BJ (cell line): Measurements from ENCODE around the gene ZNF618. TPM values are rescaled to one million over a fixed set of nuclear protein-coding genes. Genes with fewer than 3 reads are reported as not detected.

ENCODE experiments used
- CTCF ChIA-PET: fragments of 350-600 bp; formaldehyde crosslinking; extraction: SDS; loops from one replicate; lab custom pipeline; 2021; ENCODE audit warnings: antibody characterized with exemption, inconsistent platforms; lab: Yijun Ruan, JAX
- POLR2A ChIA-PET: fragments of 300-600 bp; sonication (Branson Sonifier 250); formaldehyde crosslinking; extraction: SDS; loops from one replicate; lab custom pipeline; 2021; ENCODE audit warnings: antibody characterized with exemption; lab: Charles Lee
- DNase-seq: peaks from one replicate; pipeline ENCODE4 v3.0.0-alpha.2; 2011; ENCODE audit warnings: low read depth
- H3K27me3 ChIP-seq: 2 replicates; pipeline ENCODE4 v1.6.0; 2011; ENCODE audit warnings: low read length; ENCODE audit not compliant: control insufficient read depth, insufficient read depth
- H3K36me3 ChIP-seq: 2 replicates; pipeline ENCODE4 v1.5.1; 2011; ENCODE audit warnings: low read length; ENCODE audit not compliant: control insufficient read depth, insufficient read depth
- H3K4me3 ChIP-seq: 2 replicates; pipeline ENCODE4 v1.5.1; 2011; ENCODE audit warnings: low read depth, mild to moderate bottlenecking, control low read depth, low read length
- polyA plus RNA-seq: library from polyadenylated mRNA; depleted of rRNA; stranded (reverse); fragments of >200 nt; gene quantifications from 2 replicates; pipeline ENCODE4 v1.2.3, GENCODE V29; 2011
- TF ChIP-seq, protein P1 (sequence below): IDR thresholded peaks from 2 replicates; pipeline ENCODE4 v1.5.1; 2011; ENCODE audit warnings: low read depth, mild to moderate bottlenecking, control low read depth, inconsistent platforms, low read length, moderate library complexity; ENCODE audit not compliant: insufficient read depth

Gene ZNF618
- polyA plus RNA-seq, 1 experiment = 5.4 TPM

DNA sequence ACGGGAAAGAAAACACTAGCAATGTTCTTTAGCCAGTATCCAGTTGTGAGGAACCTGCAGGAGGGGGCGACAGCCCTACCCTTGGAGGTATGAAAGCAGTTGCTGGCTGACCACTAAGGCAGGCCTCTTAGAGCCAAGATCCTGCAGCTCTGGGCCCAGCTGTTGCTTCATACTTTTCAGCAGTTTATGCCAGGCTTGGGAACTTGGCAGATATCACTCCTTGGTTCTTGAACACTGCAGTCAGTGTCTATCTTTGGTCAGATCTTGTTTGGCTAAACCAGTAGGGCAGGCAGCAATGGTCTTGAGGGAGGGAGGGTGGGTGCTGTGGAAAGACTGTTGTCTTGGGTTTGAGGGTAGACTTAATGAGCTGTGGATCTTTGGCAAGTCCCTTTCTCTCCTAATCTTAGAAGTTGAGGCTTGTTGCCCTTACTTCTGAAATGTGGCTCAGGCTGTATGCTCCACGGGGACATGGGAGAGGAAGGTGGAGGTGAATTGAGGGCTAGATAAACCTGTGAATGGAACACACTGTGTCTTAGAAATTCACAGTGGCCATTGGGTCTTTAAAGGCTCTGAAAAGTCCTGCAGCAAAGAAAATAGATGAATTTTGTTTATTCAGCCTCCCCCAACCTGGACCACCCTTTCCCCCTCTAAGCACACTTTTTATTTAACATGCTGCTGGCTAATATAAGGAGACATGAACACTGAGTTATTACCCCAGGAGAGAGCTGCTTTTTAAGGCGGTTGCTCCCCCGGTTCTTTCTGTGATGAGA lies 37.5 kb downstream of the ZNF618 start:
- POLR2A ChIA-PET = no interaction called here

DNA sequence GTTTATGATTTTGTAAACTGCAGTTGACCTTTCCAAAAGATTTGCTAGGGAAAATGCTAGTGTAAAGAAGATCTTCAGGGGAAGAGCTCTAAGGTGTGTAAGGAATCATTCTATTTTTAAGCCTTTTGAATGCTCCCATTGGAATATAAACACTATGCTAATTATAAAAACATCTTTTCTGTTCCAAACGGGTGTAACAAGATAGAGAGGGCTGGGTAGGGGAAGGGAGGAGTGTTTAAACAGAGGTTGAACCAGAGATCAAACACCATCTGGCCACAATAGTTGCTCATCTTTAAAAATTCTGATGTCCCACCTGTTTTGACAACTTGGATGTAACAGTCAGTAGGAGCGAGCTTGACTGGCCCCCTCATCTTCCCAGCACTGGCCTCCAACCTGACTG lies 38.4 kb downstream of the ZNF618 start:
- Histone ChIP-seq H3K4me3 (no peak overlapping the region), H3K27me3 (no peaks in the 10 kb centered on the region), H3K36me3 (no peaks in the 10 kb centered on the region; the same call in 1 of the 2 replicates)
- ChIA-PET CTCF (interaction anchor here (1.9 to 3.2 kb wide), 2 partner anchors 10 to 48 kb away, joined by 6 to 8 read pairs; no protein-coding TSS in a partner anchor), POLR2A (no interaction called here)
- no peak for DNase-seq
- TF ChIP-seq, protein P1, sequence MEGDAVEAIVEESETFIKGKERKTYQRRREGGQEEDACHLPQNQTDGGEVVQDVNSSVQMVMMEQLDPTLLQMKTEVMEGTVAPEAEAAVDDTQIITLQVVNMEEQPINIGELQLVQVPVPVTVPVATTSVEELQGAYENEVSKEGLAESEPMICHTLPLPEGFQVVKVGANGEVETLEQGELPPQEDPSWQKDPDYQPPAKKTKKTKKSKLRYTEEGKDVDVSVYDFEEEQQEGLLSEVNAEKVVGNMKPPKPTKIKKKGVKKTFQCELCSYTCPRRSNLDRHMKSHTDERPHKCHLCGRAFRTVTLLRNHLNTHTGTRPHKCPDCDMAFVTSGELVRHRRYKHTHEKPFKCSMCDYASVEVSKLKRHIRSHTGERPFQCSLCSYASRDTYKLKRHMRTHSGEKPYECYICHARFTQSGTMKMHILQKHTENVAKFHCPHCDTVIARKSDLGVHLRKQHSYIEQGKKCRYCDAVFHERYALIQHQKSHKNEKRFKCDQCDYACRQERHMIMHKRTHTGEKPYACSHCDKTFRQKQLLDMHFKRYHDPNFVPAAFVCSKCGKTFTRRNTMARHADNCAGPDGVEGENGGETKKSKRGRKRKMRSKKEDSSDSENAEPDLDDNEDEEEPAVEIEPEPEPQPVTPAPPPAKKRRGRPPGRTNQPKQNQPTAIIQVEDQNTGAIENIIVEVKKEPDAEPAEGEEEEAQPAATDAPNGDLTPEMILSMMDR = no peak

More for the DNA sequence above, 37.5 kb downstream of the ZNF618 start:
- H3K4me3 ChIP-seq = no peak overlapping the region
- H3K27me3 ChIP-seq = no peaks in the 10 kb centered on the region
- CTCF ChIA-PET = interaction anchor here (0.6 to 1.9 kb wide), 2 partner anchors 9 to 16 kb away, joined by 3 to 6 read pairs; no protein-coding TSS in a partner anchor
- TF ChIP-seq, protein P1 = no peak
- no peak for DNase-seq
- no peaks in the 10 kb centered on the region; the same call in 1 of the 2 replicates for H3K36me3 ChIP-seq

DNA sequence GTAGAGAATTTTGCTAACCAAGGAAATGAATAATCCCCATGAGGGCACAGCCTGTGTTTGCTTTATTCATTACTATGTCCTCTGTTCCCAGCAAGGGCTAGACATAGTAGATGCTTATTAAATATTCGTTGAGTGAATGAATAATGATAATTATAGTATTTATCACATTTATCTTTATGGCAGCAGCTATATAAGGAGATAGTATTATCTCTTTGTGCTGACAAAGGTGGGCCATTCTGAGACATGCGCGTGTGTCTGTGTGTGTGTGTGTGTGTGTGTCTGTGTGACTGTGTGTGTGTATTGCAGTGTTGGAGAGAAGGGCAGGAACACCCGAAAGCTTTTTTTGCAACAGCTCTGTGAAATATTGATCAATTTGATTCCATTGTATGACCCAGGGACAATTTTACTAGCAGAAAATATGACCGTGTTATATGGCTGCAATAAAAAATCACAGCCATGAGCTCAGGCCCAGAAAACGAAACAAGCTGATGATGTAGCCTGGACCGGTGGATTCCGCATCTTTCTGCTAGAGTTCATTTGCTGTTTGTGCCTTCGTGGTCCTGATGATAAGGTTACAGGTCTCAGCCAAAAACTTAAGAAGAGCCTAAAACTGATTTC lies 39.8 kb downstream of the ZNF618 start:
- ChIA-PET CTCF (interaction anchor here (1.0 to 3.2 kb wide), 3 partner anchors 14 to 47 kb away, joined by 3 to 8 read pairs (median 3); no protein-coding TSS in a partner anchor), POLR2A (no interaction called here)
- no peak overlapping the region for H3K4me3 ChIP-seq
- TF ChIP-seq, protein P1 = no peak
- no peaks in the 10 kb centered on the region for H3K27me3 ChIP-seq
- DNase-seq = no peak
- no peaks in the 10 kb centered on the region; the same call in 1 of the 2 replicates for H3K36me3 ChIP-seq

DNA sequence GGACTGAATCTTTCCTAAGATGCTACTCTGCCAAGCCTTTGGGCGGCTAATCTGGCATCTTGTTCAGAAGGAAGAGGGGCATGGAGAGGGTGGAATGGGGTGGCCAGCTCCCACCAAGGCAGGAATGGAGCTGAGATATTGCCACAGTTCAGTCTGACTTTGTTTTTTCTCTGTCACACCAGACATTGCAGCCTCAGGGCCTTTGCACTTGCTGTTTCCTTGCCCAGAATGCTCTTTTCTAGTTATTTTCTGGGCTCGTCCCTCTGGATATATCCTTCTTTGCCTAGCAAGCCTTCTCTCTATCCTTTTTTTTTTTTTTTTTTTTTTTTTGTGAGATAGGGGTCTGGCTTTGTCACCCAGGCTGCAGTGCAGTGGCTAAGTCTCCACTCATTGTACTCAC lies 40.8 kb downstream of the ZNF618 start:
- POLR2A ChIA-PET = no interaction called here

More for the DNA sequence above, 40.8 kb downstream of the ZNF618 start:
- Histone ChIP-seq H3K27me3 (no peaks in the 10 kb centered on the region), H3K4me3 (no peak overlapping the region), H3K36me3 (no peaks in the 10 kb centered on the region; the same call in 1 of the 2 replicates)
- TF ChIP-seq, protein P1 = no peak
- DNase-seq = no peak
- CTCF ChIA-PET = interaction anchor here (1.7 to 3.2 kb wide), 2 partner anchors 39 to 46 kb away, joined by 3 to 8 read pairs; no protein-coding TSS in a partner anchor
